SK-N-SH (cell line): ENCODE measurements around the gene FAHD1.

Experiments
- EP300 ChIP-seq, 2 experiments: IDR thresholded peaks; 2 replicates each; pipeline versions ENCODE4 v1.4.0 to v1.6.1; 2012; ENCODE audit warnings: borderline replicate concordance in 1 of 2, low read depth in 1 of 2, low read length in 1 of 2
- MEF2A ChIP-seq: IDR thresholded peaks from 2 replicates; pipeline ENCODE4 v1.4.0; 2012; ENCODE audit warnings: low read depth, borderline replicate concordance
- MXI1 ChIP-seq: IDR thresholded peaks from 2 replicates; pipeline ENCODE4 v1.6.1; 2012; ENCODE audit warnings: mild to moderate bottlenecking, low read depth, low read length, improper control_type of control experiment
- NRF1 ChIP-seq: IDR thresholded peaks from 2 replicates; pipeline ENCODE4 v1.6.1; 2012; ENCODE audit warnings: low read depth, mild to moderate bottlenecking, low read length
- POLR2AphosphoS5 ChIP-seq: IDR thresholded peaks from 2 replicates; pipeline ENCODE4 v1.6.1; 2012; ENCODE audit warnings: low read depth, low read length
- RFX5 ChIP-seq: IDR thresholded peaks from 2 replicates; pipeline ENCODE4 v1.6.1; 2012; ENCODE audit warnings: mild to moderate bottlenecking, improper control_type of control experiment, low read length
- SMC3 ChIP-seq: IDR thresholded peaks from 2 replicates; pipeline ENCODE4 v1.6.1; 2012; ENCODE audit warnings: low read depth, low read length, improper control_type of control experiment
- TAF1 ChIP-seq: IDR thresholded peaks from 2 replicates; pipeline ENCODE4 v1.6.1; 2012; ENCODE audit warnings: low read depth, mild to moderate bottlenecking, low read length, moderate library complexity, borderline replicate concordance
- YY1 ChIP-seq: IDR thresholded peaks from 2 replicates; pipeline ENCODE4 v1.4.0; 2012; ENCODE audit warnings: low read depth, mild to moderate bottlenecking
- TF ChIP-seq, protein P1 (sequence below): fragments of 200-600 bp; sonication (generic); IDR thresholded peaks from 2 replicates; pipeline ENCODE4 v1.6.1; 2017; ENCODE audit warnings: antibody characterized with exemption, mild to moderate bottlenecking, moderate library complexity
- TF ChIP-seq, protein P2 (sequence below): IDR thresholded peaks from 2 replicates; pipeline ENCODE4; 2012
- TF ChIP-seq, protein P3 (sequence below): IDR thresholded peaks from 2 replicates; pipeline ENCODE4 v1.4.0; 2012; ENCODE audit warnings: low read depth

DNA sequence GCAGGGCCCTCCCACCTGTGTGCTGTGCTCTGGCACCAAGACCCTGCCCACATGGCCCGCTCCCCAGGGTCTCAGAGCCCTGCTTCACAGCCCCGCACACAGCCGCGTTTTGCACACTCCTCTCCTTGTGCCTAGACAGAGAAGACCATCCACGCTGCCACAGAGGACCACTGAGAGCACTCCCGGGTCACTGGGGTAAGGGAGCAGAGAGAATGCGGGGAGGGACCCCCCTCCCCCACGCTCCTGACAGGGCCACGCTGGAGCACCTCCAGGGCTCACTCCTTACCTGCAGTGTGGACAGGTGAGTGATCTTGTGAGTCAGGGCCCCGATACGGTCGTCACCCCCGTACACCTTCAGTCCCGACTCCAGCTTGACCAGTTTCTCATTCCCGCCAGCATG, 7.4 kb upstream of the FAHD1 start:
- TF ChIP-seq, protein P1, sequence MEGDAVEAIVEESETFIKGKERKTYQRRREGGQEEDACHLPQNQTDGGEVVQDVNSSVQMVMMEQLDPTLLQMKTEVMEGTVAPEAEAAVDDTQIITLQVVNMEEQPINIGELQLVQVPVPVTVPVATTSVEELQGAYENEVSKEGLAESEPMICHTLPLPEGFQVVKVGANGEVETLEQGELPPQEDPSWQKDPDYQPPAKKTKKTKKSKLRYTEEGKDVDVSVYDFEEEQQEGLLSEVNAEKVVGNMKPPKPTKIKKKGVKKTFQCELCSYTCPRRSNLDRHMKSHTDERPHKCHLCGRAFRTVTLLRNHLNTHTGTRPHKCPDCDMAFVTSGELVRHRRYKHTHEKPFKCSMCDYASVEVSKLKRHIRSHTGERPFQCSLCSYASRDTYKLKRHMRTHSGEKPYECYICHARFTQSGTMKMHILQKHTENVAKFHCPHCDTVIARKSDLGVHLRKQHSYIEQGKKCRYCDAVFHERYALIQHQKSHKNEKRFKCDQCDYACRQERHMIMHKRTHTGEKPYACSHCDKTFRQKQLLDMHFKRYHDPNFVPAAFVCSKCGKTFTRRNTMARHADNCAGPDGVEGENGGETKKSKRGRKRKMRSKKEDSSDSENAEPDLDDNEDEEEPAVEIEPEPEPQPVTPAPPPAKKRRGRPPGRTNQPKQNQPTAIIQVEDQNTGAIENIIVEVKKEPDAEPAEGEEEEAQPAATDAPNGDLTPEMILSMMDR = no peak
- TF ChIP-seq, protein P2, sequence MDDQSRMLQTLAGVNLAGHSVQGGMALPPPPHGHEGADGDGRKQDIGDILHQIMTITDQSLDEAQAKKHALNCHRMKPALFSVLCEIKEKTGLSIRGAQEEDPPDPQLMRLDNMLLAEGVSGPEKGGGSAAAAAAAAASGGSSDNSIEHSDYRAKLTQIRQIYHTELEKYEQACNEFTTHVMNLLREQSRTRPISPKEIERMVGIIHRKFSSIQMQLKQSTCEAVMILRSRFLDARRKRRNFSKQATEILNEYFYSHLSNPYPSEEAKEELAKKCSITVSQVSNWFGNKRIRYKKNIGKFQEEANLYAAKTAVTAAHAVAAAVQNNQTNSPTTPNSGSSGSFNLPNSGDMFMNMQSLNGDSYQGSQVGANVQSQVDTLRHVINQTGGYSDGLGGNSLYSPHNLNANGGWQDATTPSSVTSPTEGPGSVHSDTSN = no peak
- no peak for TF ChIP-seq TAF1
- TF ChIP-seq POLR2AphosphoS5 = no peak
- no peak for TF ChIP-seq EP300 (IDR thresholded peaks at IDR 0.05; ENCODE audit: borderline replicate concordance in 1 of 2, low read depth in 1 of 2, low read length in 1 of 2)
- no peak for TF ChIP-seq SMC3
- TF ChIP-seq MEF2A = no peak
- no peak for TF ChIP-seq MXI1
- TF ChIP-seq, protein P3, sequence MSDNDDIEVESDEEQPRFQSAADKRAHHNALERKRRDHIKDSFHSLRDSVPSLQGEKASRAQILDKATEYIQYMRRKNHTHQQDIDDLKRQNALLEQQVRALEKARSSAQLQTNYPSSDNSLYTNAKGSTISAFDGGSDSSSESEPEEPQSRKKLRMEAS = no peak
- no peak for TF ChIP-seq YY1
- no peak for TF ChIP-seq NRF1
- TF ChIP-seq RFX5 = no peak
